ENCODE data around the gene RPRML.

The RPRML gene

GRCh38 chr17:46975287-46975686 lies 3.8 kb downstream of the RPRML start:
- H3K79me2 ChIP-seq (ENCODE audit: control insufficient read depth, insufficient read depth, low read length): no peaks in the 10 kb centered on the region
- H2BK5ac ChIP-seq (ENCODE audit: low read length): no peak overlapping the region
- H2AK5ac ChIP-seq (ENCODE audit: low read length): no peak overlapping the region
- H3K23ac ChIP-seq (ENCODE audit: low read length): no peak overlapping the region
- H3K36me3 ChIP-seq (ENCODE audit: control insufficient read depth, insufficient read depth, low read length): no peaks in the 10 kb centered on the region
- no peak overlapping the region for H4K5ac ChIP-seq (ENCODE audit: low read length)
- no peak overlapping the region for H2BK120ac ChIP-seq (ENCODE audit: low read depth, low read length)
- H3K4me1 ChIP-seq (ENCODE audit: control insufficient read depth, low read depth, low read length): peaks cover 7% of the 10 kb centered on the region
- no peak overlapping the region for H3K9ac ChIP-seq (ENCODE audit: low read length)
- no peak overlapping the region for H3K4ac ChIP-seq (ENCODE audit: low read depth, low read length)
- peaks cover 11% of the 10 kb centered on the region for H3K27me3 ChIP-seq (ENCODE audit: insufficient read depth, low read length, poor library complexity)
- no CpG with 5 or more reads among the region's 4 CpGs for WGBS (ENCODE audit: extremely low coverage, insufficient coverage, low lambda C conversion rate)
- H4K8ac ChIP-seq (ENCODE audit: low read depth, low read length): no peak overlapping the region
- DNase-seq: no peak
- H3K27ac ChIP-seq (ENCODE audit: low read depth, low read length): no peak overlapping the region
- H3K79me1 ChIP-seq (ENCODE audit: low read length): no peaks in the 10 kb centered on the region
- H3K56ac ChIP-seq (ENCODE audit: low read length): no peak overlapping the region
- no peak overlapping the region for H3K4me2 ChIP-seq (ENCODE audit: low read length)
- no peak overlapping the region for H2BK15ac ChIP-seq (replicated peaks; ENCODE audit: low read depth)
- H3K4me3 ChIP-seq (ENCODE audit: low read length): no peak overlapping the region
- H3K18ac ChIP-seq (ENCODE audit: low read length): no peak overlapping the region

- peaks cover 7% of the 10 kb centered on the region for H3K4me1 ChIP-seq (ENCODE audit: control insufficient read depth, low read depth, low read length)
- no peaks in the 10 kb centered on the region for H3K36me3 ChIP-seq (ENCODE audit: control insufficient read depth, insufficient read depth, low read length)
- no peak overlapping the region for H3K18ac ChIP-seq (ENCODE audit: low read length)
- no peak overlapping the region for H2BK15ac ChIP-seq (replicated peaks; ENCODE audit: low read depth)
- no peak overlapping the region for H3K9ac ChIP-seq (ENCODE audit: low read length)
- no peak overlapping the region for H3K23ac ChIP-seq (ENCODE audit: low read length)
- H3K27ac ChIP-seq (ENCODE audit: low read depth, low read length): no peak overlapping the region
- no peak overlapping the region for H4K5ac ChIP-seq (ENCODE audit: low read length)
- H3K4me2 ChIP-seq (ENCODE audit: low read length): no peak overlapping the region
- no peaks in the 10 kb centered on the region for H3K79me2 ChIP-seq (ENCODE audit: control insufficient read depth, insufficient read depth, low read length)
- no CpG with 5 or more reads among the region's 11 CpGs for WGBS (ENCODE audit: extremely low coverage, insufficient coverage, low lambda C conversion rate)
- H4K8ac ChIP-seq (ENCODE audit: low read depth, low read length): no peak overlapping the region
- H2BK120ac ChIP-seq (ENCODE audit: low read depth, low read length): no peak overlapping the region
- no peaks in the 10 kb centered on the region for H3K79me1 ChIP-seq (ENCODE audit: low read length)
- H2AK5ac ChIP-seq (ENCODE audit: low read length): no peak overlapping the region
- H3K4me3 ChIP-seq (ENCODE audit: low read length): no peak overlapping the region
- DNase-seq: no peak
- no peak overlapping the region for H3K4ac ChIP-seq (ENCODE audit: low read depth, low read length)
- no peak overlapping the region for H2BK5ac ChIP-seq (ENCODE audit: low read length)
- no peak overlapping the region for H3K56ac ChIP-seq (ENCODE audit: low read length)
- H3K27me3 ChIP-seq (ENCODE audit: insufficient read depth, low read length, poor library complexity): peaks cover 11% of the 10 kb centered on the region
Measured at GRCh38 chr17:46974086-46974485, 5.0 kb downstream of the RPRML start.

- Histone ChIP-seq H3K18ac (ENCODE audit: low read length) (no peak overlapping the region), H4K8ac (ENCODE audit: low read depth, low read length) (no peak overlapping the region), H3K27ac (ENCODE audit: low read depth, low read length) (no peak overlapping the region), H3K27me3 (ENCODE audit: insufficient read depth, low read length, poor library complexity) (no peaks in the 10 kb centered on the region), H2BK15ac (replicated peaks; ENCODE audit: low read depth) (no peak overlapping the region), H3K4me1 (ENCODE audit: control insufficient read depth, low read depth, low read length) (peaks cover 3% of the 10 kb centered on the region), H3K79me1 (ENCODE audit: low read length) (no peaks in the 10 kb centered on the region), H4K5ac (ENCODE audit: low read length) (no peak overlapping the region), H3K36me3 (ENCODE audit: control insufficient read depth, insufficient read depth, low read length) (no peaks in the 10 kb centered on the region), H3K4ac (ENCODE audit: low read depth, low read length) (no peak overlapping the region), H3K9ac (ENCODE audit: low read length) (no peak overlapping the region), H3K79me2 (ENCODE audit: control insufficient read depth, insufficient read depth, low read length) (no peaks in the 10 kb centered on the region), H3K4me3 (ENCODE audit: low read length) (no peak overlapping the region), H2BK120ac (ENCODE audit: low read depth, low read length) (no peak overlapping the region), H2AK5ac (ENCODE audit: low read length) (no peak overlapping the region), H2BK5ac (ENCODE audit: low read length) (no peak overlapping the region), H3K4me2 (ENCODE audit: low read length) (no peak overlapping the region), H3K56ac (ENCODE audit: low read length) (no peak overlapping the region), H3K23ac (ENCODE audit: low read length) (no peak overlapping the region)
- no CpG with 5 or more reads among the region's 6 CpGs for WGBS (ENCODE audit: extremely low coverage, insufficient coverage, low lambda C conversion rate)
- no peak for DNase-seq
Measured at GRCh38 chr17:46972346-46972745, 6.7 kb downstream of the RPRML start.

- H3K79me1 ChIP-seq (ENCODE audit: low read length): no peaks in the 10 kb centered on the region
- no peak overlapping the region for H2BK120ac ChIP-seq (ENCODE audit: low read depth, low read length)
- H2AK5ac ChIP-seq (ENCODE audit: low read length): no peak overlapping the region
- H4K5ac ChIP-seq (ENCODE audit: low read length): no peak overlapping the region
- no peaks in the 10 kb centered on the region for H3K36me3 ChIP-seq (ENCODE audit: control insufficient read depth, insufficient read depth, low read length)
- no peak overlapping the region for H3K18ac ChIP-seq (ENCODE audit: low read length)
- no peak overlapping the region for H3K23ac ChIP-seq (ENCODE audit: low read length)
- H3K4me2 ChIP-seq (ENCODE audit: low read length): no peak overlapping the region
- H3K27ac ChIP-seq (ENCODE audit: low read depth, low read length): no peak overlapping the region
- H3K9ac ChIP-seq (ENCODE audit: low read length): no peak overlapping the region
- no peak overlapping the region for H3K4me3 ChIP-seq (ENCODE audit: low read length)
- peaks cover 1% of the 10 kb centered on the region for H3K4me1 ChIP-seq (ENCODE audit: control insufficient read depth, low read depth, low read length)
- no peak overlapping the region for H3K56ac ChIP-seq (ENCODE audit: low read length)
- H2BK15ac ChIP-seq (replicated peaks; ENCODE audit: low read depth): no peak overlapping the region
- no peak overlapping the region for H2BK5ac ChIP-seq (ENCODE audit: low read length)
- H3K27me3 ChIP-seq (ENCODE audit: insufficient read depth, low read length, poor library complexity): no peaks in the 10 kb centered on the region
- H3K79me2 ChIP-seq (ENCODE audit: control insufficient read depth, insufficient read depth, low read length): no peaks in the 10 kb centered on the region
- H4K8ac ChIP-seq (ENCODE audit: low read depth, low read length): no peak overlapping the region
- no CpG with 5 or more reads among the region's 10 CpGs for WGBS (ENCODE audit: extremely low coverage, insufficient coverage, low lambda C conversion rate)
- H3K4ac ChIP-seq (ENCODE audit: low read depth, low read length): no peak overlapping the region
- DNase-seq: no peak
Measured at GRCh38 chr17:46971647-46972300, 7.3 kb downstream of the RPRML start.

- DNase-seq: no peak
- no peaks in the 10 kb centered on the region for H3K27me3 ChIP-seq (ENCODE audit: insufficient read depth, low read length, poor library complexity)
- no peak overlapping the region for H3K56ac ChIP-seq (ENCODE audit: low read length)
- no peaks in the 10 kb centered on the region for H3K79me1 ChIP-seq (ENCODE audit: low read length)
- H2BK5ac ChIP-seq (ENCODE audit: low read length): no peak overlapping the region
- H4K8ac ChIP-seq (ENCODE audit: low read depth, low read length): no peak overlapping the region
- no CpG with 5 or more reads among the region's 8 CpGs for WGBS (ENCODE audit: extremely low coverage, insufficient coverage, low lambda C conversion rate)
- H3K4me3 ChIP-seq (ENCODE audit: low read length): no peak overlapping the region
- no peak overlapping the region for H3K18ac ChIP-seq (ENCODE audit: low read length)
- no peak overlapping the region for H2BK15ac ChIP-seq (replicated peaks; ENCODE audit: low read depth)
- H3K4ac ChIP-seq (ENCODE audit: low read depth, low read length): no peak overlapping the region
- H3K79me2 ChIP-seq (ENCODE audit: control insufficient read depth, insufficient read depth, low read length): no peaks in the 10 kb centered on the region
- no peak overlapping the region for H3K9ac ChIP-seq (ENCODE audit: low read length)
- no peak overlapping the region for H2AK5ac ChIP-seq (ENCODE audit: low read length)
- no peak overlapping the region for H3K4me2 ChIP-seq (ENCODE audit: low read length)
- no peaks in the 10 kb centered on the region for H3K4me1 ChIP-seq (ENCODE audit: control insufficient read depth, low read depth, low read length)
- H3K36me3 ChIP-seq (ENCODE audit: control insufficient read depth, insufficient read depth, low read length): no peaks in the 10 kb centered on the region
- H3K27ac ChIP-seq (ENCODE audit: low read depth, low read length): no peak overlapping the region
- no peak overlapping the region for H4K5ac ChIP-seq (ENCODE audit: low read length)
- H2BK120ac ChIP-seq (ENCODE audit: low read depth, low read length): no peak overlapping the region
- H3K23ac ChIP-seq (ENCODE audit: low read length): no peak overlapping the region
Measured at GRCh38 chr17:46968896-46969295, 10.2 kb downstream of the RPRML start.

GRCh38 chr17:46968224-46968834 lies 10.7 kb downstream of the RPRML start:
- Histone ChIP-seq H3K79me2 (ENCODE audit: control insufficient read depth, insufficient read depth, low read length) (no peaks in the 10 kb centered on the region), H3K36me3 (ENCODE audit: control insufficient read depth, insufficient read depth, low read length) (no peaks in the 10 kb centered on the region), H4K8ac (ENCODE audit: low read depth, low read length) (no peak overlapping the region), H2BK15ac (replicated peaks; ENCODE audit: low read depth) (no peak overlapping the region), H3K23ac (ENCODE audit: low read length) (no peak overlapping the region), H3K27me3 (ENCODE audit: insufficient read depth, low read length, poor library complexity) (no peaks in the 10 kb centered on the region), H3K79me1 (ENCODE audit: low read length) (no peaks in the 10 kb centered on the region), H3K18ac (ENCODE audit: low read length) (no peak overlapping the region), H3K4me2 (ENCODE audit: low read length) (no peak overlapping the region), H3K56ac (ENCODE audit: low read length) (no peak overlapping the region), H3K4me3 (ENCODE audit: low read length) (no peak overlapping the region), H3K9ac (ENCODE audit: low read length) (no peak overlapping the region), H4K5ac (ENCODE audit: low read length) (no peak overlapping the region), H2AK5ac (ENCODE audit: low read length) (no peak overlapping the region), H2BK5ac (ENCODE audit: low read length) (no peak overlapping the region), H3K27ac (ENCODE audit: low read depth, low read length) (no peak overlapping the region), H3K4ac (ENCODE audit: low read depth, low read length) (no peak overlapping the region), H3K4me1 (ENCODE audit: control insufficient read depth, low read depth, low read length) (no peaks in the 10 kb centered on the region), H2BK120ac (ENCODE audit: low read depth, low read length) (no peak overlapping the region)
- WGBS (ENCODE audit: extremely low coverage, insufficient coverage, low lambda C conversion rate): no CpG with 5 or more reads among the region's 6 CpGs
- no peak for DNase-seq
